ENCODE data around the gene MAGED1. TPM values are rescaled to one million over a fixed set of nuclear protein-coding genes. Genes with fewer than 3 reads are reported as not detected.

MAGED1 gene
- total RNA-seq, 2 experiments from 2014 or later, result 20.3 to 23.7 TPM

GRCh38 chrX:51852096-51852495 is 41.3 kb upstream of the MAGED1 start:
- ChIA-PET POLR2A (no interaction called here), CTCF (no interaction called here)
- H3K4me1 ChIP-seq (ENCODE audit: insufficient read depth, low read length), result no peaks in the 10 kb centered on the region
- H3K27me3 ChIP-seq (ENCODE audit: control insufficient read depth in 1 of 2, insufficient read depth in 2 of 2, low read length in 2 of 2), result no peaks in the 10 kb centered on the region
- H3K9me3 ChIP-seq (ENCODE audit: control insufficient read depth in 1 of 2, insufficient read depth in 1 of 2, low read length in 2 of 2), result peaks cover 4 to 14% of the 10 kb centered on the region in 2 experiments
- Mint-ChIP-seq H3K9me3 (no peaks in the 10 kb centered on the region), H3K27me3 (no peaks in the 10 kb centered on the region), H3K36me3 (ENCODE audit: low read depth) (peaks cover 74% of the 10 kb centered on the region), H3K4me3 (no peak overlapping the region), H3K4me1 (ENCODE audit: low read depth) (peaks cover 12% of the 10 kb centered on the region), H3K27ac (no peak overlapping the region)
- intact Hi-C loops (cut with DNase I, micrococcal nuclease), result no loop called here
- no peak for TF ChIP-seq CTCF (IDR thresholded peaks at IDR 0.05)
- no peak overlapping the region for H3K4me3 ChIP-seq (ENCODE audit: low read length)
- H3K36me3 ChIP-seq (ENCODE audit: insufficient read depth, low read length), result peaks cover 11% of the 10 kb centered on the region
- ATAC-seq (ENCODE audit: poor library complexity) (no peak), DNase-seq (no peak)
- H3K27ac ChIP-seq (ENCODE audit: low read depth in 1 of 2, low read length in 2 of 2), result no peak overlapping the region

GRCh38 chrX:51852621-51853020 is 40.8 kb upstream of the MAGED1 start:
- Mint-ChIP-seq H3K4me3 (no peak overlapping the region), H3K4me1 (ENCODE audit: low read depth) (peaks cover 6% of the 10 kb centered on the region), H3K36me3 (ENCODE audit: low read depth) (peaks cover 74% of the 10 kb centered on the region), H3K27me3 (no peaks in the 10 kb centered on the region), H3K9me3 (no peaks in the 10 kb centered on the region), H3K27ac (no peak overlapping the region)
- H3K4me3 ChIP-seq (ENCODE audit: low read length), result no peak overlapping the region
- H3K9me3 ChIP-seq (ENCODE audit: control insufficient read depth in 1 of 2, insufficient read depth in 1 of 2, low read length in 2 of 2), result peaks cover 4 to 19% of the 10 kb centered on the region in 2 experiments
- H3K27ac ChIP-seq (ENCODE audit: low read depth in 1 of 2, low read length in 2 of 2), result no peak overlapping the region
- H3K36me3 ChIP-seq (ENCODE audit: insufficient read depth, low read length), result peaks cover 13% of the 10 kb centered on the region
- H3K4me1 ChIP-seq (ENCODE audit: insufficient read depth, low read length), result no peaks in the 10 kb centered on the region
- no peaks in the 10 kb centered on the region for H3K27me3 ChIP-seq (ENCODE audit: control insufficient read depth in 1 of 2, insufficient read depth in 2 of 2, low read length in 2 of 2)
- intact Hi-C loops (cut with DNase I, micrococcal nuclease), result no loop called here
- no peak for DNase-seq
- no peak for TF ChIP-seq CTCF (IDR thresholded peaks at IDR 0.05)
- ATAC-seq (ENCODE audit: poor library complexity), result no peak
- ChIA-PET CTCF (no interaction called here), POLR2A (no interaction called here)

GRCh38 chrX:51853251-51853650 is 40.2 kb upstream of the MAGED1 start:
- intact Hi-C loops (cut with DNase I, micrococcal nuclease), result no loop called here
- Mint-ChIP-seq H3K4me1 (ENCODE audit: low read depth) (peaks cover 2% of the 10 kb centered on the region), H3K9me3 (no peaks in the 10 kb centered on the region), H3K27me3 (no peaks in the 10 kb centered on the region), H3K27ac (no peak overlapping the region), H3K36me3 (ENCODE audit: low read depth) (peaks cover 74% of the 10 kb centered on the region), H3K4me3 (no peak overlapping the region)
- TF ChIP-seq CTCF (IDR thresholded peaks at IDR 0.05), result no peak
- ATAC-seq (ENCODE audit: poor library complexity) (no peak), DNase-seq (no peak)
- CTCF ChIA-PET, result no interaction called here
- H3K27me3 ChIP-seq (ENCODE audit: control insufficient read depth in 1 of 2, insufficient read depth in 2 of 2, low read length in 2 of 2), result no peaks in the 10 kb centered on the region
- POLR2A ChIA-PET, result no interaction called here
- no peaks in the 10 kb centered on the region for H3K4me1 ChIP-seq (ENCODE audit: insufficient read depth, low read length)
- H3K27ac ChIP-seq (ENCODE audit: low read depth in 1 of 2, low read length in 2 of 2), result no peak overlapping the region
- H3K4me3 ChIP-seq (ENCODE audit: low read length), result no peak overlapping the region
- H3K9me3 ChIP-seq (ENCODE audit: control insufficient read depth in 1 of 2, insufficient read depth in 1 of 2, low read length in 2 of 2), result peaks cover 4 to 21% of the 10 kb centered on the region in 2 experiments
- peaks cover 14% of the 10 kb centered on the region for H3K36me3 ChIP-seq (ENCODE audit: insufficient read depth, low read length)
